H9 (cell line): ENCODE measurements around the gene HUNK. TPM values are rescaled to one million over a fixed set of nuclear protein-coding genes. Genes with fewer than 3 reads are reported as not detected.
A peak's percentile ranks its signal among the peaks of the same experiment; 100 is the strongest.

Experiments used
- DNase-seq: peaks from one replicate; pipeline ENCODE4 v3.0.0-alpha.2; 2017
- H2AFZ ChIP-seq: one replicate; pipeline ENCODE4 v1.6.1; 2013; ENCODE audit warnings: mild to moderate bottlenecking, low read length, control low read depth, moderate library complexity
- H2AK5ac ChIP-seq: 2 replicates; pipeline ENCODE4 v1.6.1; 2013; ENCODE audit warnings: low read length, control low read depth, mixed read lengths; ENCODE audit not compliant: insufficient read length
- H2BK120ac ChIP-seq: one replicate; pipeline ENCODE4 v1.6.1; 2013; ENCODE audit warnings: low read depth, mild to moderate bottlenecking, low read length, control low read depth, inconsistent platforms; ENCODE audit not compliant: poor library complexity, severe bottlenecking
- H2BK12ac ChIP-seq: 2 replicates; pipeline ENCODE4 v1.6.1; 2013; ENCODE audit warnings: low read length, control low read depth, mixed read lengths, low read depth; ENCODE audit not compliant: insufficient read length
- H2BK15ac ChIP-seq: 2 replicates; pipeline ENCODE4 v1.6.1; 2013; ENCODE audit warnings: low read depth, low read length, control low read depth
- H2BK20ac ChIP-seq: one replicate; pipeline ENCODE4 v1.6.1; 2013; ENCODE audit warnings: low read depth, mild to moderate bottlenecking, low read length, control low read depth, inconsistent platforms; ENCODE audit not compliant: poor library complexity, severe bottlenecking
- H2BK5ac ChIP-seq: 2 replicates; pipeline ENCODE4 v1.6.1; 2013; ENCODE audit warnings: low read length, control low read depth, mixed read lengths; ENCODE audit not compliant: insufficient read length
- H3K14ac ChIP-seq: 2 replicates; pipeline ENCODE4 v1.6.1; 2013; ENCODE audit warnings: low read length, control low read depth; ENCODE audit not compliant: insufficient read depth
- H3K18ac ChIP-seq: 2 replicates; pipeline ENCODE4 v1.6.1; 2013; ENCODE audit warnings: low read depth, mild to moderate bottlenecking, mixed read lengths, low read length, control low read depth; ENCODE audit not compliant: insufficient read length
- H3K23ac ChIP-seq: 2 replicates; pipeline ENCODE4 v1.6.1; 2013; ENCODE audit warnings: low read length, control low read depth, mixed read lengths, low read depth; ENCODE audit not compliant: insufficient read length
- H3K23me2 ChIP-seq: 2 replicates; pipeline ENCODE4 v1.6.1; 2013; ENCODE audit warnings: low read depth, mild to moderate bottlenecking, mixed read lengths, low read length, control low read depth; ENCODE audit not compliant: insufficient read length, poor library complexity, severe bottlenecking
- H3K27ac ChIP-seq: 2 replicates; pipeline ENCODE4 v1.5.1; 2013; ENCODE audit warnings: low read length, control low read depth, mixed read lengths, low read depth; ENCODE audit not compliant: insufficient read length
- H3K27me3 ChIP-seq: 2 replicates; pipeline ENCODE4 v1.6.1; 2013; ENCODE audit warnings: low read length, control low read depth, inconsistent platforms; ENCODE audit not compliant: insufficient read depth
- H3K4ac ChIP-seq: 2 replicates; pipeline ENCODE4 v1.6.1; 2013; ENCODE audit warnings: low read depth, mild to moderate bottlenecking, control low read depth, inconsistent platforms, low read length, moderate library complexity
- H3K4me1 ChIP-seq: 2 replicates; pipeline ENCODE4 v1.6.1; 2013; ENCODE audit warnings: low read length, control low read depth, inconsistent platforms; ENCODE audit not compliant: insufficient read depth
- H3K4me2 ChIP-seq: 2 replicates; pipeline ENCODE4 v1.6.1; 2013; ENCODE audit warnings: low read length, control low read depth, mixed read lengths; ENCODE audit not compliant: insufficient read length, insufficient read depth
- H3K56ac ChIP-seq: 2 replicates; pipeline ENCODE4 v1.6.1; 2013; ENCODE audit warnings: low read depth, mild to moderate bottlenecking, mixed read lengths, low read length, control low read depth; ENCODE audit not compliant: insufficient read length
- H3K79me1 ChIP-seq: 2 replicates; pipeline ENCODE4 v1.6.1; 2013; ENCODE audit warnings: low read depth, mild to moderate bottlenecking, moderate library complexity, low read length, control low read depth, inconsistent platforms; ENCODE audit not compliant: insufficient read depth, poor library complexity, severe bottlenecking
- H3K79me2 ChIP-seq: 2 replicates; pipeline ENCODE4 v1.6.1; 2013; ENCODE audit warnings: low read length, control low read depth, inconsistent platforms; ENCODE audit not compliant: insufficient read depth
- H3K9ac ChIP-seq: 2 replicates; pipeline ENCODE4 v1.6.1; 2013; ENCODE audit warnings: low read length, control low read depth, mixed read lengths; ENCODE audit not compliant: insufficient read length; ENCODE audit errors: extremely low read depth
- H3K9me3 ChIP-seq: one replicate; pipeline ENCODE4 v1.6.1; 2013; ENCODE audit warnings: low read depth, low read length, inconsistent platforms; ENCODE audit not compliant: control insufficient read depth
- H3T11ph ChIP-seq: one replicate; pipeline ENCODE4 v1.6.1; 2013; ENCODE audit warnings: mild to moderate bottlenecking, low read length, control low read depth, inconsistent platforms
- H4K20me1 ChIP-seq: one replicate; pipeline ENCODE4 v1.6.1; 2013; ENCODE audit not compliant: control insufficient read depth, insufficient read length, insufficient read depth
- H4K5ac ChIP-seq: 2 replicates; pipeline ENCODE4 v1.6.1; 2013; ENCODE audit warnings: low read depth, mild to moderate bottlenecking, mixed read lengths, low read length, control low read depth; ENCODE audit not compliant: insufficient read length
- H4K8ac ChIP-seq: replicated peaks from 2 replicates; pipeline ENCODE4 v1.6.1; 2013; ENCODE audit warnings: low read length, control low read depth, mixed read lengths, low read depth; ENCODE audit not compliant: insufficient read length
- H4K91ac ChIP-seq: 2 replicates; pipeline ENCODE4 v1.6.1; 2013; ENCODE audit warnings: low read depth, mild to moderate bottlenecking, moderate library complexity, mixed read lengths, low read length, control low read depth; ENCODE audit not compliant: insufficient read length
- H3K27ac Mint-ChIP-seq, 3 experiments: 2 replicates in 2 of 3; 3 replicates in 1 of 3; pipeline ENCODE4 v1.8.0; 2020 to 2021; ENCODE audit warnings: mixed read lengths in 3 of 3, mild to moderate bottlenecking in 1 of 3, moderate library complexity in 1 of 3
- H3K27me3 Mint-ChIP-seq: 2 replicates; pipeline ENCODE4 v1.8.0; 2021; ENCODE audit warnings: low read depth, mild to moderate bottlenecking, moderate library complexity, mixed read lengths
- H3K36me3 Mint-ChIP-seq, 3 experiments: 2 replicates in 2 of 3; 3 replicates in 1 of 3; pipeline ENCODE4 v1.8.0; 2020 to 2021; ENCODE audit warnings: low read depth in 3 of 3, mixed read lengths in 3 of 3; ENCODE audit not compliant: insufficient read depth in 1 of 3
- H3K4me1 Mint-ChIP-seq, 2 experiments: 2 replicates each; pipeline ENCODE4 v1.8.0; 2020; ENCODE audit warnings: mixed read lengths in 2 of 2
- H3K4me3 Mint-ChIP-seq, 2 experiments: 2 replicates in 1 of 2; 3 replicates in 1 of 2; pipeline ENCODE4 v1.8.0; 2020 to 2021; ENCODE audit warnings: mild to moderate bottlenecking in 2 of 2, mixed read lengths in 2 of 2, moderate library complexity in 1 of 2
- H3K9me3 Mint-ChIP-seq, 2 experiments: 2 replicates in 1 of 2; 3 replicates in 1 of 2; pipeline ENCODE4 v1.8.0; 2020; ENCODE audit warnings: mild to moderate bottlenecking in 2 of 2, mixed read lengths in 2 of 2, moderate library complexity in 1 of 2
- CTCF ChIP-seq: fragments of 200-600 bp; sonication (generic); conservative IDR thresholded peaks from 3 replicates; pipeline ENCODE4 v1.8.0; 2021; ENCODE audit warnings: antibody characterized with exemption, mild to moderate bottlenecking
- WGBS: extraction: QIAGEN DNeasy Blood & Tissue Kit; methylation state at CpG from one replicate; pipeline ENCODE4 v1.1.7; 2013; ENCODE audit warnings: missing lambda C conversion rate, low lambda C conversion rate, mixed read lengths; ENCODE audit not compliant: insufficient read length; ENCODE audit errors: extremely low coverage; 5-methylcytosine and 5-hydroxymethylcytosine counted together
- total RNA-seq: library from RNA; stranded (reverse); gene quantifications from 2 replicates; pipeline ENCODE4 v1.2.1, GENCODE V29; 2021

Gene HUNK
- total RNA-seq, 1 experiment from 2014 or later, result 5.8 TPM

GRCh38 chr21:31875496-31876015 lies 2.7 kb downstream of the HUNK start:
- no peaks in the 10 kb centered on the region; the same call in 1 of the 2 replicates for H3K4me1 ChIP-seq
- Mint-ChIP-seq H3K4me1 (peaks cover 38 to 49% of the 10 kb centered on the region in 2 experiments), H3K4me3 (peak overlapping the region; percentile 52 to 63), H3K27ac (no peak overlapping the region), H3K36me3 (peaks cover 0 to 10% (median 0%) of the 10 kb centered on the region in 3 experiments; a peak in 5 of 7 replicates), H3K9me3 (peaks cover 0 to 5% of the 10 kb centered on the region in 2 experiments; a peak in 3 of 5 replicates), H3K27me3 (peaks cover 17% of the 10 kb centered on the region)
- no peak for DNase-seq
- H3K56ac ChIP-seq, result no peak overlapping the region
- no peak overlapping the region for H4K8ac ChIP-seq
- no peak overlapping the region for H2BK12ac ChIP-seq
- H3T11ph ChIP-seq, result no peak overlapping the region
- no peaks in the 10 kb centered on the region for H3K79me1 ChIP-seq
- H3K27me3 ChIP-seq, result peaks cover 2% of the 10 kb centered on the region; the same call in 1 of the 2 replicates
- H3K9me3 ChIP-seq, result no peaks in the 10 kb centered on the region
- peak overlapping the region; percentile 90 for H3K4me2 ChIP-seq
- no peak overlapping the region for H2AFZ ChIP-seq
- H3K27ac ChIP-seq, result no peak overlapping the region
- no peak overlapping the region for H4K91ac ChIP-seq
- H4K20me1 ChIP-seq, result no peaks in the 10 kb centered on the region
- no peak overlapping the region for H2BK20ac ChIP-seq
- H3K79me2 ChIP-seq, result no peaks in the 10 kb centered on the region
- no peak overlapping the region for H4K5ac ChIP-seq
- H2BK120ac ChIP-seq, result no peak overlapping the region
- no peak overlapping the region for H3K4ac ChIP-seq
- no CpG with 5 or more reads among the region's 21 CpGs for WGBS
- no peak overlapping the region for H2AK5ac ChIP-seq
- H3K9ac ChIP-seq, result no peak overlapping the region
- no peak overlapping the region for H2BK5ac ChIP-seq
- no peak overlapping the region for H3K23ac ChIP-seq
- no peak overlapping the region for H3K14ac ChIP-seq
- TF ChIP-seq CTCF, result no peak
- peaks cover 15% of the 10 kb centered on the region for H3K23me2 ChIP-seq
- H3K18ac ChIP-seq, result no peak overlapping the region
- H2BK15ac ChIP-seq, result no peak overlapping the region
